Measurements from ENCODE around the gene GPR162.
"Not testable (repeated sequence)": the region's sequence is repeated elsewhere in the genome, so short reads cannot be mapped to it uniquely, and the experiment has no call there.

The GPR162 gene

DNA sequence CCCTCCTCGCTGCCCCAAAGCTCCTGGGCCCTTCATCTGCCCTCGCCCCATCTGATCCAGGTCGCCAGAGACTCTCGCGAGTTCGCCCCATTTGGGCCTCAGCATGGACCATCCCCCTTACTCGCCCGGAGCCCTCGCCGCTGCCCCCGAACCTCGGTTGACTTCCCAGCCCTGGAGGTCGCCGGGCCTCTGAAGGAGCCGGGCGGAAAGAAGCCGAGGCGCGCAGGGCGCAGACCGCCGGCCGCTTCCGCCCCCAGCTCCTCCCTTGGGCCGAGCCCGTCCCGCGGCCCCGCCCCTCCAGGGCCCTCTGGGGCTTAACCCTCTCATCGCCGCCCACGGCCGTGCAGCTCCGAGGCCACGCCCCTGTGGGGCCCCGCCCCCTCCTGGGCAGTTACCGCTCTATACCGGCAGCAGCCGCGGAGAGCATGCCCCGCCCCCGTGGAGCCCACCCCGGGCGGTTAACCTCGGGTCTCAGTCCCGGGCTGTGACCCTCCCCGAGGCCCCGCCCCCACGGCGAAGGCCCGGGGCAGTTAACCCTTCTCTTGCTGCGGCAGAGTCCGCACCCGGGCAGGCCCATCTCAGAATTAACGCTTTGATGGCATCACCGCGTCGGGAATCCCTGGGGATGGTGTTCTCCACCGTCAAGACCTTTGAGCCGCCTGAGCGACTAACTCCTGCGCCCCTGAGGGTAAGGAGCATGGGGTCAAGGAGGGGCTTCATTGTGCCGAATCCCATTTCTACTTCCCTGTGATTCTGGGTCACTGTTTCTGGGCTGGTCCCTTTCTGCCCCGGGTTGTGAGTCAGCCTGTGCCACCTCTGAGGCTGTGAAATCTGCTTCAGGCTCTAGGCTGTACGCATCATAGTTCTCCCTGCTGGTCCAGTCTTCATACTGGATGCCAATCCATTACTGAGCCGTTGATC is 51.7 kb downstream of the GPR162 start, which contains the start of gene SPSB2:
TSS of gene SPSB2 (minus strand) at position 210 of the 921 bp plus-strand sequence. CDS start 402 bp downstream, outside the sequence.
- DNase-seq (ENCODE audit: low read depth): peak; percentile 99

DNA sequence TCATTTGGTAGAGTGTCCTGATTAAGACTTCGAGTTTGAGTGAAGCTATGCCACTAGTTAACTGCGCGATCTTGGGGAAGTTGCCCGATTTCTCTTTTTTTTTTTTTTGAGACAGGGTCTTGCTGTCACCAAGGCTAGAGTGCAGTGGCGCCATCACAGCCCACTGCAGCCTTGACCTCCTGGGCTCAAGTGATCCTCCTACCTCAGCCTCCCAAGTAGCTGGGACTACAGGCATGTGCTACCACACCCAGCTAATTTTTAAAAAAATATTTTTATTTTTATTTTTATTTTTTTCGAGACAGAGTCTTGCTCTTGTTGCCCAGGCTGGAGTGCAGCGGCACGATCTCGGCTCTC is 52.4 kb downstream of the GPR162 start:
- not testable (repeated sequence) for DNase-seq (ENCODE audit: low read depth)
